Sigmoid colon (tissue), 7 donors: ENCODE results near the gene PARG. TPM values are rescaled to one million over a fixed set of nuclear protein-coding genes. Genes with fewer than 3 reads are reported as not detected.
"Not testable (repeated sequence)": the region's sequence is repeated elsewhere in the genome, so short reads cannot be mapped to it uniquely, and the experiment has no call there.

Experiments
- DNase-seq: peaks from one replicate; pipeline ENCODE4 v3.0.0-alpha.2; 2019
- H3K27ac ChIP-seq, 4 donors: fragments of 200-600 bp; sonication (generic); one replicate each; pipeline ENCODE4 v1.5.1; 2016 to 2019; ENCODE audit warnings: mild to moderate bottlenecking in 1 of 4
- H3K27me3 ChIP-seq, 3 donors: fragments of 200-600 bp; sonication (generic); one replicate each; pipeline ENCODE4 v1.5.1; 2019; ENCODE audit warnings: mild to moderate bottlenecking in 1 of 3
- H3K36me3 ChIP-seq, 4 donors: fragments of 200-600 bp; sonication (generic); one replicate each; pipeline ENCODE4 v1.5.1; 2016 to 2019
- H3K4me1 ChIP-seq, 4 donors: fragments of 200-600 bp; sonication (generic); one replicate each; pipeline ENCODE4 v1.5.1; 2017 to 2019
- H3K4me3 ChIP-seq, 4 donors: fragments of 200-600 bp; sonication (generic); one replicate each; pipeline ENCODE4 v1.5.1; 2017 to 2019; ENCODE audit warnings: mild to moderate bottlenecking in 2 of 4, moderate library complexity in 1 of 4
- H3K9me3 ChIP-seq, 4 donors: fragments of 200-600 bp in 3 of 4; sonication (generic) in 3 of 4; one replicate each; pipeline versions ENCODE4 v1.5.1 to v1.6.1; 2013 to 2019
- EP300 ChIP-seq, 4 donors: sonication (generic); formaldehyde crosslinking; IDR thresholded peaks; one replicate each; pipeline ENCODE4 v1.6.1; 2017; ENCODE audit warnings: antibody characterized with exemption in 4 of 4
- POLR2A ChIP-seq, 2 donors: fragments of 450-650 bp; IDR thresholded peaks; one replicate each; pipeline ENCODE4 v1.6.1; 2016; ENCODE audit warnings: antibody characterized with exemption in 2 of 2, mild to moderate bottlenecking in 2 of 2, moderate library complexity in 2 of 2
- POLR2AphosphoS5 ChIP-seq, 4 donors: sonication (generic); formaldehyde crosslinking; IDR thresholded peaks; one replicate each; pipeline ENCODE4 v1.6.1; 2017; ENCODE audit warnings: antibody characterized with exemption in 4 of 4
- WGBS, 2 donors: extraction: QIAGEN DNeasy Blood & Tissue Kit; methylation state at CpG; one replicate each; pipeline ENCODE4 v1.1.7; 2013; 5-methylcytosine and 5-hydroxymethylcytosine counted together
- intact Hi-C: fragments of 100-400 bp; cut with DNase I; formaldehyde crosslinking; loops from one replicate; pipeline ENCODE4 v1.15.1; 2023
- polyA plus RNA-seq, 3 donors: library from polyadenylated mRNA; stranded (reverse); fragments of 200-250 nt; gene quantifications; one replicate each; pipeline ENCODE4 v1.2.3, GENCODE V29; 2013
- total RNA-seq, 4 donors: library from RNA; depleted of rRNA; stranded (reverse); fragments of >200 nt; gene quantifications; one replicate each; pipeline ENCODE4 v1.1.0, GENCODE V29; 2016
- donor health status: healthy with polysubstance abuse.
- donor health status: Bipolar disorder and iron deficiency.
- donor health status: healthy.

Gene PARG
- total RNA-seq (10 to 100 TPM; 24.7 to 48.5 (median 30.6) TPM), polyA plus RNA-seq (10 to 100 TPM in 2 of 3 donors, 1 to 10 TPM in 1; 7.2 to 13.9 (median 11.1) TPM)

GRCh38 chr10:49941447-49942338 is at the start of gene PARG, which contains the start of gene TIMM23B:
PARG (minus strand) TSS chr10:49942027; CDS start chr10:49941725, 302 bp downstream.
TIMM23B (plus strand) TSS chr10:49942053; CDS start chr10:49942195, 142 bp downstream.
- intact Hi-C loops, H3K36me3 ChIP-seq, H3K27me3 ChIP-seq, H3K9me3 ChIP-seq: not testable (repeated sequence)
- Histone ChIP-seq H3K27ac (peak within 1 kb of the TSS; percentile 60 to 80 (median 80)), H3K4me1 (peaks cover 0 to 29% (median 22%) of the 10 kb centered on the region in 4 donors), H3K4me3 (peak within 1 kb of the TSS; percentile 60 to 88 (median 82))
- peak; percentile 82 for DNase-seq
- 0% methylated on average over 81 of the region's 81 CpGs for WGBS, 2 donors
- TF ChIP-seq POLR2A (IDR thresholded peaks at IDR 0.05) (peak; percentile 25 to 48), POLR2AphosphoS5 (IDR thresholded peaks at IDR 0.05) (peak; percentile 67 to 86 (median 80)), EP300 (IDR thresholded peaks at IDR 0.05) (peak in 1 of 4 donors; percentile 31)

DNA sequence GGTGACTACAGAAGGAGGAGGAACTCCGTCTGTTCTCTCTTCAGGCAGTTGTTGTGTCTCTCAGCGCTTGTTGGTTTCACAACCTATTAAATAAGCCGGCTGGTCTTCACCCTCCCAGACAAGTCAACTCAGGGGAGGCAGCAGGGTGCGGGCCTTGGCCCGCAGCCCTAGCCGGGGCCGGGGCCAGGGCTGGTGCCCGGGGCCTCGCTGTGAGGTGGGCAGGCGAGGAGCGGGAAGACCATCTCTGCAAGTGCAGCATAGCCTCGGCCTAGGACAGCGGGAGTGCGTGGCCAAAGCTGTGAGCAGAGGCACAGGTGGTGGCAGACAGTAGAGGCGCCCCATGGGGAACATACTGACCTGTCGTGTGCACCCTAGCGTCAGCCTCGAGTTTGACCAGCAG is 46.5 kb upstream of the PARG start, which contains the start of gene AGAP6:
AGAP6 (plus strand) TSS at position 31 of the 400 bp plus-strand sequence; CDS start at position 341, 310 bp downstream.
- H3K4me3 ChIP-seq, DNase-seq, H3K9me3 ChIP-seq, intact Hi-C loops, H3K27me3 ChIP-seq, H3K4me1 ChIP-seq, H3K36me3 ChIP-seq, H3K27ac ChIP-seq: not testable (repeated sequence)
- WGBS, 2 donors: 94 to 95% methylated on average over 16 to 17 of the region's 18 CpGs

DNA sequence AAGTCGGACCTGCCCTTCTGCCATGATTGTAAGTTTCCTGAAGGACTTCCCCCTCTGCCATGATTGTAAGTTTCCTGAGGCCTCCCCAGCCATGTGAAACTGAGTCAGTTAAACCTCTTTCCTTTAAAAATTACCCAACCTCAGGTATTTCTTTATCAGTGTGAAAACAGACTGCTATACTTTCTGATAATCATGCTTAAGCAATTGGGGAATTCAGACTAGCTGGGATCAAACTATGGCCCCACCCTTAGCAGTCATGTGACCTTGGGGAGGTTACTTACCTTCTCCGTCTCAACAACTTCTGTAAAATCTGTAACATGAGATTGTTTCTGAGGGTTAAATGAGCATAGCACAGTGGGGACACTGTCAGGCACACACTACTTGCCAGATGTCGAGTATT is 45.4 kb upstream of the PARG start:
- H3K9me3 ChIP-seq, DNase-seq, H3K4me1 ChIP-seq, H3K27me3 ChIP-seq, H3K27ac ChIP-seq, intact Hi-C loops, H3K4me3 ChIP-seq, H3K36me3 ChIP-seq: not testable (repeated sequence)
- WGBS, 2 donors: 81 to 89% methylated on average over 3 of the region's 3 CpGs

DNA sequence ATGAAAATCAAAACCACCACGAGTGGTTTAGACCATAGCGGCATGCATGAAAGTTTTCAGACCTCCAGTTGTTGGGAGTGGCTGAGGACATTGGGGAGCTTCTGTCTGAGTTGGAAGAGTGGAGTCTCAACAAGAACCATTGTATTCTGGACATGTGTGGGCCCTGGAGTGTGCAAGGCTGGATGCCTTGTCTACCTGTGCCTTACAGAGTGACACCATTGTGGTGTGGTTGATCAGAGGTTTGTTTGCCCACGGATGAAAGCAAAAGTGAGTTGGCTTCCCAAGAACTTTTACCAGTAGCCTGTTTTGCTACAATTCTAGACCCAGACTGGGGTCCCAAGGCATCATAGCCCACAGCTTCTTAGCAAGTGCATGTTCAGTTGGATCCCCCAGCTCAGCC is 35.9 kb upstream of the PARG start:
- intact Hi-C loops, H3K4me3 ChIP-seq, DNase-seq, H3K4me1 ChIP-seq, H3K27me3 ChIP-seq, H3K9me3 ChIP-seq, H3K27ac ChIP-seq, H3K36me3 ChIP-seq: not testable (repeated sequence)
- 99 to 100% methylated on average over 3 of the region's 3 CpGs for WGBS, 2 donors

GRCh38 chr10:49972094-49972493 is 30.3 kb upstream of the PARG start:
- DNase-seq, H3K27ac ChIP-seq, H3K9me3 ChIP-seq, H3K36me3 ChIP-seq, H3K27me3 ChIP-seq, intact Hi-C loops, H3K4me3 ChIP-seq, H3K4me1 ChIP-seq: not testable (repeated sequence)
- 74 to 94% methylated on average over 3 of the region's 3 CpGs for WGBS, 2 donors

- H3K27me3 ChIP-seq, H3K9me3 ChIP-seq, DNase-seq, H3K36me3 ChIP-seq, H3K4me1 ChIP-seq, H3K27ac ChIP-seq, intact Hi-C loops, H3K4me3 ChIP-seq: not testable (repeated sequence)
- 60 to 77% methylated on average over 2 of the region's 2 CpGs for WGBS, 2 donors
Measured at GRCh38 chr10:49971466-49971865, 29.6 kb upstream of the PARG start.

GRCh38 chr10:49970331-49970857 is 28.6 kb upstream of the PARG start:
- H3K9me3 ChIP-seq, intact Hi-C loops, H3K4me3 ChIP-seq, H3K27ac ChIP-seq, H3K36me3 ChIP-seq, H3K4me1 ChIP-seq, H3K27me3 ChIP-seq, DNase-seq: not testable (repeated sequence)
- 97% methylated on average over 37 of the region's 37 CpGs for WGBS, 2 donors

DNA sequence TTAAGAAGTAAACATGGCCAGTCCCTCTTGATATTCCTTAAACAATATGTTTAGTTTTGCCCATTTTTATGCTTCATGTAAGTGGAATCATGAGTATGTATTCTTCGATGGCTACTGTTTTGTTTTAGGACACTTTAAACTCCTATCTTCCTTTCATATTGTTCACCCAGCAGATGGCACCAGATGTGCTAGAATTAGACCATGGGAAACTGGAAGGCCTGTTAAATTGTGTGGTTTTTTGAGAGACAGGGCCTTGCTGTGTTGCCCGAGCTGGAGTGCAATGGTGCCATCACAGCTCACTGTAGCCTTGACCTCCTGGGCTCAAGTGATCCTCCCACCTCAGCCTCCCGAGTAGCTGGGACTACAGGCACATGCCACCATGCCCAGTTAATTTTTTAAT is 11.3 kb upstream of the PARG start:
- DNase-seq, H3K27me3 ChIP-seq, intact Hi-C loops, H3K4me3 ChIP-seq, H3K4me1 ChIP-seq, H3K27ac ChIP-seq, H3K9me3 ChIP-seq: not testable (repeated sequence)
- 59 to 86% methylated on average over 3 of the region's 3 CpGs for WGBS, 2 donors
- peaks cover 0 to 35% (median 0%) of the 10 kb centered on the region in 4 donors for H3K36me3 ChIP-seq

DNA sequence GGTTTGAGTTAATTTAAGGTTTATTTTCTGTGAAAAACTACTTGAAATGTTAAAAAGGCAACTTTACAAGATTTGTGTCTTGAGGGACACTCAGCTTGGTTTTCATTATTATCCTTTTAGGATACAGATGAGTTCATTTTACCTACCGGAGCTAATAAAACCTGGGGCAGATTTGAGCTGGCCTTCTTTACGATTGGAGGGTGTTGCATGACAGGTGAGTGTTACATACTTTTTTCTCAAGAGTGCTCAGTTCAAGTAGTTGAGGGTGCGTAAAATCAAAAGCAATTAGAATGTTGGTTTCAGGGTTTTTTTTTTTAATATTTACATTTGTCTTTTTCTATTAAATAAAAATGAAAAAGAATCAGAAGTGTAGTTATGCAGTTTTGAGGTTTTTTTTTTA is 10.2 kb upstream of the PARG start:
- peaks cover 0 to 33% (median under 1%) of the 10 kb centered on the region in 4 donors for H3K36me3 ChIP-seq
- WGBS, 2 donors: 70 to 87% methylated on average over 3 of the region's 3 CpGs
- intact Hi-C loops: not testable (repeated sequence)

DNA sequence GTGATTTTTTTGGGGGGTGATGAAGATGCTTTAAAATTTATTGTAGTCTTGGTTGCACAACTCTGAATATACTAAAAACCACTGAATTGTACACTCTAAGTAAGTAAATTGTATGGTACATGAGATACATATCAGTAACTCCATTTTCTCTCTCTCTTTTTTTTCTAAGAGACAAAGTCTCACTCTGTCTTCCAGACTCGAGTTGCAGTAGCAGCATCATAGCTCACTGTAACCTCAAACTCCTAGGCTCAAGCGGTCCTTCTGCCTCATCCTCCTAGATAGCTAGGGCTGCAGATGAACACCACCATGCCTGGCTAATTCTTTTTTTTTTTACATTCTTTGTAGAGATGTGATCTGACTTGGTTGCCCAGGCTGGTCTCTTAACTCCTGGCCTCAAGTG is 6.9 kb upstream of the PARG start:
- intact Hi-C loops, H3K27me3 ChIP-seq, H3K27ac ChIP-seq, H3K4me3 ChIP-seq, H3K4me1 ChIP-seq, H3K9me3 ChIP-seq, DNase-seq: not testable (repeated sequence)
- WGBS, 2 donors: 91 to 95% methylated on average over 2 of the region's 2 CpGs
- peaks cover 0 to 24% (median 2%) of the 10 kb centered on the region in 4 donors for H3K36me3 ChIP-seq

More for the DNA sequence above, 10.2 kb upstream of the PARG start:
- not testable (repeated sequence) for H3K4me3 ChIP-seq, H3K27me3 ChIP-seq, H3K4me1 ChIP-seq, DNase-seq, H3K9me3 ChIP-seq, H3K27ac ChIP-seq

GRCh38 chr10:49948142-49948541 is 6.3 kb upstream of the PARG start:
- H3K4me3 ChIP-seq, H3K27ac ChIP-seq, H3K27me3 ChIP-seq, H3K4me1 ChIP-seq, intact Hi-C loops, H3K9me3 ChIP-seq, DNase-seq: not testable (repeated sequence)
- H3K36me3 ChIP-seq: peaks cover 0 to 20% (median 2%) of the 10 kb centered on the region in 4 donors
- 95 to 100% methylated on average over 1 of the region's 2 CpGs for WGBS, 2 donors

DNA sequence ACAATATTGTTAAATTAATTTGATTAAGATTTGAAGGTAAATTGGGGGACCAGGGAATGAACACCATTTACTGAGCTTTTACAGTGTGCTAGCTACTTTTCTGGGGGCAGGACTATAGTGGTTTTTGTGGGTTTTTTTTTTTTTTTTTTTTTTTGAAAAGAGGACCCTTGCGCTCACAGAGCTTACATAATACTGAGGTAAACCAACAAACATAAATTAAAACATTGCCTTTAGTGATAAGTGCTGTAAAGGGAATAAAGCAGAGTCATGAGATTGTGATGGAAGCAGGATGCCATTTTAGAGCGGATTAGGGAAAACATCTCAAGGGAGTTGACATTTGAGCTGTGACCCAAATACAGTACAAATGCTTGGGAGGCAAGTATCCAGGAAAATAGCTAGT is 1.8 kb upstream of the PARG start:
- H3K27ac ChIP-seq, H3K27me3 ChIP-seq, H3K9me3 ChIP-seq, intact Hi-C loops, DNase-seq, H3K4me3 ChIP-seq: not testable (repeated sequence)
- WGBS, 2 donors: 84 to 94% methylated on average over 2 of the region's 2 CpGs
- Histone ChIP-seq H3K4me1 (peaks cover 0 to 29% (median 22%) of the 10 kb centered on the region in 4 donors), H3K36me3 (peaks cover 0 to 15% (median 2%) of the 10 kb centered on the region in 4 donors)
